ENCODE data around the gene ANKRD34C.

DNA sequence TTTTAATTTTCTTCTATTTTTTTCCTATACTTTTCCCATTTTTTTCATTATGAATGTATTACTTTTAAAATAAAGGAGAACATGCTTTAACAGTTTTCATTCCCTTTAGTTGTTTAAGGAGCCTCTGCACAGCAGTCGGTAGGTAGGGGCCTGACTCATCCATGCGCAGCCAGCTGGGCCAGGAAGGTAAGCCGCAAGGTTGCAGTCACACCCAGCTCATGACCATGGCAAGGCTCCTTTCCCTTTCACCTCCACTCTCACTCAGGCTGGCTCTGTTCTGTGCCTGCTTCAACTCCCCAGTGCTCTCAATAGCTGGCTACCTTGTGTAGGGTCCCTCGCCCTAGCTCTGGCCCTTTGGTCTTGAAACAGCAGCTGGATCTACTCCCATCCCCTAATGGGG is 17.4 kb upstream of the ANKRD34C start:
- TF ChIP-seq, protein P1, sequence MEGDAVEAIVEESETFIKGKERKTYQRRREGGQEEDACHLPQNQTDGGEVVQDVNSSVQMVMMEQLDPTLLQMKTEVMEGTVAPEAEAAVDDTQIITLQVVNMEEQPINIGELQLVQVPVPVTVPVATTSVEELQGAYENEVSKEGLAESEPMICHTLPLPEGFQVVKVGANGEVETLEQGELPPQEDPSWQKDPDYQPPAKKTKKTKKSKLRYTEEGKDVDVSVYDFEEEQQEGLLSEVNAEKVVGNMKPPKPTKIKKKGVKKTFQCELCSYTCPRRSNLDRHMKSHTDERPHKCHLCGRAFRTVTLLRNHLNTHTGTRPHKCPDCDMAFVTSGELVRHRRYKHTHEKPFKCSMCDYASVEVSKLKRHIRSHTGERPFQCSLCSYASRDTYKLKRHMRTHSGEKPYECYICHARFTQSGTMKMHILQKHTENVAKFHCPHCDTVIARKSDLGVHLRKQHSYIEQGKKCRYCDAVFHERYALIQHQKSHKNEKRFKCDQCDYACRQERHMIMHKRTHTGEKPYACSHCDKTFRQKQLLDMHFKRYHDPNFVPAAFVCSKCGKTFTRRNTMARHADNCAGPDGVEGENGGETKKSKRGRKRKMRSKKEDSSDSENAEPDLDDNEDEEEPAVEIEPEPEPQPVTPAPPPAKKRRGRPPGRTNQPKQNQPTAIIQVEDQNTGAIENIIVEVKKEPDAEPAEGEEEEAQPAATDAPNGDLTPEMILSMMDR (conservative IDR thresholded peaks at IDR 0.05; ENCODE audit: low read length): no peak
- no peak for TF ChIP-seq EZH2phosphoT487 (IDR thresholded peaks at IDR 0.05; ENCODE audit: borderline replicate concordance, low read depth, low read length)

Data from OCI-LY7 (cell line).